DOHH2 (cell line): ENCODE results near the gene MARCHF9.

Experiments used
- CTCF ChIP-seq: fragments of 200-600 bp; sonication (generic); IDR thresholded peaks from one replicate; pipeline ENCODE4 v1.5.1; 2014; ENCODE audit warnings: antibody characterized with exemption, mild to moderate bottlenecking, low read depth, low read length; ENCODE audit not compliant: poor library complexity, severe bottlenecking
- EZH2phosphoT487 ChIP-seq: fragments of 200-600 bp; sonication (generic); IDR thresholded peaks from 2 replicates; pipeline ENCODE4 v1.6.1; 2017; ENCODE audit warnings: borderline replicate concordance, mild to moderate bottlenecking, antibody characterized with exemption, low read length, moderate library complexity, mixed read lengths

GRCh38 chr12:57761391-57761998 lies 6.6 kb downstream of the MARCHF9 start:
- TF ChIP-seq CTCF (no peak), EZH2phosphoT487 (no peak)
